Measurements from ENCODE around the gene AGTR1.

Gene AGTR1

DNA sequence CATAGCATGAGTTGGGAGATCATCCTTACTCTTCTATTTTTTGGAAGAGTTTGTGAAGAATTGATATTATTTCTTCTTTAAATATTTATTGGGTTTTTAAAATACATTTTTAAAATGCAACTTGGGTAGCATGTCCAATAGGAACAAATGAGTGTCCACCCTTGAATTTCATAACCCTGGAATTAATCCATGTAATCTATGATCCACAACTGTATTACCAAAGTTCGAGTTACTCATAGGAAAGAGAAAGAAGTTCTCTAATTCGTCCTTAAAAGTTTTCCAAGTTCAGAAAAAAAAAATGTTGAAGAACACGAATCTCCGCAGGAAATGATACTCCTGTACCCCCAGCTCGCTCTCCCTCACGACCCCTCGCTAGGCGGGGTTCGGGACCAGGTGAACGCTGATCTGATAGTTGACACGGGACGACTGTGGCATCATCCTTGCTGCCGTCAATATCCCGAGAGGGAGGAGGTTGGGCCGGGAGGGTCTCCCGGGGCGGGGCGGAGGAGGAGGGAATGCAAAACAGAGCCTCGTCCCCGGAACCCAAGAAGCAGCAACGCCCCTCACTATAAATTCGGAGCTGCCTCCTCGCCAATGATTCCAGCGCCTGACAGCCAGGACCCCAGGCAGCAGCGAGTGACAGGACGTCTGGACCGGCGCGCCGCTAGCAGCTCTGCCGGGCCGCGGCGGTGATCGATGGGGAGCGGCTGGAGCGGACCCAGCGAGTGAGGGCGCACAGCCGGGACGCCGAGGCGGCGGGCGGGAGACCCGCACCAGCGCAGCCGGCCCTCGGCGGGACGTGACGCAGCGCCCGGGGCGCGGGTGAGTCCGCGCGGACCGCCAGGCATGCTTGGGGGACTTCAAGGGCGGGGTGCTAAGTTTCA is at the start of gene AGTR1:
Gene AGTR1 (plus strand): TSS at position 598 of the 884 bp plus-strand sequence. CDS start 43,133 bp downstream, outside the sequence.
- DNase-seq (ENCODE audit: low read depth in 2 of 2) = peak; percentile 67

GRCh38 chr3:148648685-148649352 is 48.9 kb upstream of the AGTR1 start:
- DNase-seq (ENCODE audit: low read depth in 2 of 2) = peak; percentile 67 to 68

- no peak for DNase-seq (ENCODE audit: low read depth in 2 of 2)
Observed at GRCh38 chr3:148651549-148651948, 46.2 kb upstream of the AGTR1 start.

DNA sequence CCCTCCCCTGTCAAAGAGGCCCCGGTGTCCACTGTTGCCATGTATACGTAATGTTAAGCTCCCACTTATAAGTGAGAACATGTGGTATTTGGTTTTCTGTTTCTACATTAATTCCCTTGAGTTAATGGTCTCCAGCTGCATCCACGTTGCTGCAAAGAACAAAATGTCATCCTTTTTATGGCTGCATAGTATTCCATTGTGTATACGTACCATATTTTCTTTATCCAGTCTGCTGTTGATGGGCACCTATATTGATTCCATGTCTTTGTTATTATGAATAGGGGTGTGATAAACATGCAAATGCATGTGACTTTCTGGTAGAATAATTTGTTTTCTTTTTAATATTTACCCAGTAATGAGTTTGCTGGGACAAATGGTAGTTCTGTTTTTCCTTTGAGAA is 43.3 kb upstream of the AGTR1 start:
- no peak for DNase-seq (ENCODE audit: low read depth in 2 of 2)

GRCh38 chr3:148657470-148657869 is 40.2 kb upstream of the AGTR1 start:
- DNase-seq (ENCODE audit: low read depth in 2 of 2) = no peak

- DNase-seq (ENCODE audit: low read depth in 2 of 2) = no peak
Observed at GRCh38 chr3:148659512-148659911, 38.2 kb upstream of the AGTR1 start.

- no peak for DNase-seq (ENCODE audit: low read depth in 2 of 2)
Observed at GRCh38 chr3:148680289-148680688, 17.4 kb upstream of the AGTR1 start.

- peak in 1 of 2 experiments; percentile 14 for DNase-seq (ENCODE audit: low read depth in 2 of 2)
Observed at GRCh38 chr3:148681080-148681479, 16.6 kb upstream of the AGTR1 start.

DNA sequence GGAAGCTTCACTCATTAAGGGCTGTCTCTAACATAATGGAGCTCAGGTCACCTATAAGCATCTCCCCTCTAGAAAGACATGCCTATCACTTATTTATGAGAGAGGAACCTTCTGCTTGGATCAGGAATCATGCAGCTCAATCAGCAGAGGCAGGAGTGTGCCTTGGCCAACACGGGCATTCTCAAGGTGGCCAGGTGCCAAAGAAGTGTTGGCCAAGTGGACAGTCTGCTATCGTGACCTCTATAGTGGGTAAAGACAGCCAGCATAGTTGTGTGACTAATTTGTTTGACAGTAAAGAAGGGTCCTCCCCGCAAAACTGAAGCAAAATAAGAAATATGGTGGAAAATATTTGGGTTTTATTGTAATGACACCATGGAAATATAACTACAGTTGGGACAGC is 14.7 kb upstream of the AGTR1 start:
- DNase-seq (ENCODE audit: low read depth in 2 of 2) = no peak

DNA sequence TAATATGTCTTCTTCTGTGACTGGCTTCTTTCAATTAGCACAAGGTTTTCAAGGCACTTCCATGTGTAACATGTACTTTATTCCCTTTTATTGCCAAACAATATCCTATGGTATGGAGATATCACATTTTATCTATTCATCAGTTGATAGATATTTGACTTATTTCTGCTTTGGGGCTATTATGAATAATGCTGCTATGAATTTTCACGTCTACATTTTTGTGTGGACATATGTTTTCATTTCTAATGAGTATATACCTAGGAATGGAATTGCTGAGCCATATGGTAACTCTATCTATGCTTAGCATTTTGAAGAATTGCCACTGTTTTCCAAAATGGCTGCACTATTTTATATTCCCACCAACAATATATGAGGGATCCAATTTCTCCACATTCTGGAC is 3.6 kb upstream of the AGTR1 start:
- DNase-seq (ENCODE audit: low read depth in 2 of 2) = peak; percentile 45 to 48

GRCh38 chr3:148698190-148698810 is 597 bp downstream of the AGTR1 start:
- DNase-seq (ENCODE audit: low read depth in 2 of 2) = no peak

DNA sequence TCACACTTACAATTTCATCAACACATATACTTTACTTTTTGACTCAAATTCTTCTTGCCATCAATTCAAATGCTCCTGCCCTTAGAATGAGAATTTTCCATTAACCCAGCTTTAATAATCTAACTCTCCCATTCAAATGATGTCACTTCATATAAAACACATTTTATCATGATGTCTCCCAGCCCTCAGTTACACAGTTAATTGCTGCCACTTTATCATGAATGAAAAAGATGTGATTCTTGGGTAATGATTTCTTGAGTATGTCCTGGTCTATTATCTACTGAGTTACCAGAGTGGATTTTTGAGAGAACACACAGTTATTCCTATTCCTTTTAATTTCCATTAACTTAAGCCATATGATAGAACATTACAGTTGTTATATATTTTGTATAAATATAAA is 7.6 kb downstream of the AGTR1 start:
- no peak for DNase-seq (ENCODE audit: low read depth in 2 of 2)

- peak; percentile 70 to 73 for DNase-seq (ENCODE audit: low read depth in 2 of 2)
Observed at GRCh38 chr3:148707601-148708380, 10.1 kb downstream of the AGTR1 start.

- no peak for DNase-seq (ENCODE audit: low read depth in 2 of 2)
Observed at GRCh38 chr3:148708409-148708808, 10.7 kb downstream of the AGTR1 start.

GRCh38 chr3:148709560-148710253 is 12.0 kb downstream of the AGTR1 start:
- no peak for DNase-seq (ENCODE audit: low read depth in 2 of 2)

GRCh38 chr3:148710665-148711064 is 13.0 kb downstream of the AGTR1 start:
- no peak for DNase-seq (ENCODE audit: low read depth in 2 of 2)

GRCh38 chr3:148711981-148712666 is 14.4 kb downstream of the AGTR1 start:
- peak in 1 of 2 experiments; percentile 25 for DNase-seq (ENCODE audit: low read depth in 2 of 2)

DNA sequence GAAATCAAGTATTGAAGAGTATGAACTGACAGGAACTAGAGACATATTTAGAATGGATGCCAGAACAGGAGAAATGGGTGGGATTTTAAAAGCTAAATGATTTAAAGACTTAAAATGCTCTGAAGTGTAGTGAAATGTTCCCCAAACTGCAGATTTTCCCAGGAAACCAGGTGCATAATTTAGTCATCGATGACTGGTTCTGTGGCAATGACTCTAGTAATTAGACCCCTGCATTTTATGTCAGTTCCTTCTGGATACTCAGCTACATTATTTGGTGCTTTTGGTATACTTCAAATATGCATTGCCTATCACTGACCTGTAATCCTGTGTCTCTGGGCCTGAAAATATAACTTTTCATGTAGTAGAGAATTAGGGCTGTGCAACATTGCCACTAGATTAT is 16.8 kb downstream of the AGTR1 start:
- no peak for DNase-seq (ENCODE audit: low read depth in 2 of 2)

- DNase-seq (ENCODE audit: low read depth in 2 of 2) = no peak
Observed at GRCh38 chr3:148716657-148717056, 19.0 kb downstream of the AGTR1 start.

DNA sequence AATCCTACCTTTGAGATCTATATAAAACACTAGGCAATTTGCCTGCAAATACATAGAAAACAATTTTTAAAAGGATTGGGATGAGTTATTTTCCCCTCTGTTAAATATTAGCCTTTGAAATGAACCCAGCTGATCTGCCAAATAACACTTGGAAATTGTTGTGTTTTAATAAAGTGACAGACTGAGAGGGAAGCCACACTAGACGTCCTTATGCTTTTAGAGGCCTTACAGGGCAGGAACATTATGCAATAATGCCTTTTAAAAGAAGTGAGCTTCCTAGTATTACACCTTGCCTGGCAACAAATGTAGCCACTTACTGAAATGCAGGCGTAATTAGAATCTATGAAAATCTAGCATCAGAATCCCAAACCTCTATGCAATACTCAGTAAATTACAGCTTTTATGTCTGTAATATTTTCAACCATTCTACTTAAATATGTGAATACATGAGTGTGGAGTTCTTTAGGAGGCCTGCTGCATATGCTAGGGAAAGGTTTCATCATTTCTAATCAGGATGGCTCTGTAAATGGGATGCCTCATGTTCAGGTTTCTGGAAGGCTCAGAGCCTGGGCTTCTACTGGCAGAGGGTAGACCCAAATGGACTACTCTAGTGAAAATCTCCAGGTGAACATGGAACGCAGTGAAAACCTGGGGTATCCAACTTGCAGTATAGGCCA is 20.3 kb downstream of the AGTR1 start:
- no peak for DNase-seq (ENCODE audit: low read depth in 2 of 2)
